Pancreas (tissue), 10 donors: ENCODE data around the gene KSR1. TPM values are rescaled to one million over a fixed set of nuclear protein-coding genes. Genes with fewer than 3 reads are reported as not detected.

ENCODE experiments used
- ATAC-seq, 4 donors: fragments of 200-7000 bp; cut with Tn5 transposase; one replicate each; pipeline versions ENCODE4 v1.8.0 to v1.9.1; 2020; ENCODE audit warnings: mild to moderate bottlenecking in 4 of 4, moderate library complexity in 4 of 4
- DNase-seq, 6 donors: peaks; one replicate each; pipeline ENCODE4 v3.0.0-alpha.2; 2020
- FAIRE-seq: peaks from 2 replicates; lab custom pipeline; 2012; peaks lifted over from hg19 to GRCh38; lab: Jason Lieb, UNC
- H3K27ac ChIP-seq, 4 donors: fragments of 200-600 bp; sonication (generic); 1 replicate in 3 of 4; 2 replicates in 1 of 4; pipeline versions ENCODE4 v1.5.0 to v1.8.0; 2020
- H3K27me3 ChIP-seq, 4 donors: fragments of 200-600 bp; one replicate each; pipeline ENCODE4 v1.8.0; 2021
- H3K36me3 ChIP-seq, 3 donors: fragments of 200-600 bp; sonication (generic) in 1 of 3; one replicate each; pipeline versions ENCODE4 v1.5.0 to v1.8.0; 2020 to 2021
- H3K4me1 ChIP-seq, 3 donors: fragments of 200-600 bp; one replicate each; pipeline ENCODE4 v1.8.0; 2021
- H3K4me3 ChIP-seq, 4 donors: fragments of 200-600 bp; sonication (generic) in 2 of 4; one replicate each; pipeline versions ENCODE4 v1.5.0 to v1.8.0; 2020 to 2021
- H3K9me3 ChIP-seq, 4 donors: fragments of 200-600 bp; one replicate each; pipeline ENCODE4 v1.8.0; 2021
- CTCF ChIP-seq, 4 donors: fragments of 200-600 bp; sonication (generic) in 3 of 4; IDR thresholded peaks; one replicate each; pipeline versions ENCODE4 v1.5.0 to v1.8.0; 2021; ENCODE audit warnings: antibody characterized with exemption in 4 of 4
- WGBS, 2 donors: extraction: QIAGEN DNeasy Blood & Tissue Kit; methylation state at CpG; one replicate each; pipeline ENCODE4 v1.1.7; 2013; 5-methylcytosine and 5-hydroxymethylcytosine counted together
- intact Hi-C, 3 donors: fragments of 100-400 bp; cut with DNase I; formaldehyde crosslinking; loops; one replicate each; pipeline versions ENCODE4 v1.11.1 to v1.14.2; 2022
- polyA plus RNA-seq, 2 donors: library from polyadenylated mRNA; stranded (reverse); fragments of 200-250 nt; gene quantifications; one replicate each; pipeline ENCODE4 v1.2.3, GENCODE V29; 2013
- total RNA-seq, 6 donors: library from RNA; stranded (reverse); fragmentation: NEBNext Ultra II Directional in 4 of 6; extraction: Animal tissue kit (Norgen Biotek cat#: 25700) in 4 of 6; gene quantifications; one replicate each; pipeline versions ENCODE4 v1.2.1 to v1.2.4, GENCODE V29; 2021 to 2023
- donor health status: healthy with polysubstance abuse.
- donor health status: DM: no; HTN: no; CAD: no; lungs with moderate emphysema.
- donor health status: DM: no; HTN: no; CAD: no.
- donor health status: control.
- donor health status: control.
- donor health status: Bipolar disorder and iron deficiency.
- donor health status: DM: yes; HTN: yes; CAD: no.
- donor health status: DM: no; HTN: no; CAD: no.
- donor health status: DM: no; HTN: no; CAD: no.
- donor health status: DM: yes; HTN: yes; CAD: no.

The KSR1 gene
- total and polyA plus RNA-seq, 8 donors, result 68.2 to 139 (median 103) TPM

DNA sequence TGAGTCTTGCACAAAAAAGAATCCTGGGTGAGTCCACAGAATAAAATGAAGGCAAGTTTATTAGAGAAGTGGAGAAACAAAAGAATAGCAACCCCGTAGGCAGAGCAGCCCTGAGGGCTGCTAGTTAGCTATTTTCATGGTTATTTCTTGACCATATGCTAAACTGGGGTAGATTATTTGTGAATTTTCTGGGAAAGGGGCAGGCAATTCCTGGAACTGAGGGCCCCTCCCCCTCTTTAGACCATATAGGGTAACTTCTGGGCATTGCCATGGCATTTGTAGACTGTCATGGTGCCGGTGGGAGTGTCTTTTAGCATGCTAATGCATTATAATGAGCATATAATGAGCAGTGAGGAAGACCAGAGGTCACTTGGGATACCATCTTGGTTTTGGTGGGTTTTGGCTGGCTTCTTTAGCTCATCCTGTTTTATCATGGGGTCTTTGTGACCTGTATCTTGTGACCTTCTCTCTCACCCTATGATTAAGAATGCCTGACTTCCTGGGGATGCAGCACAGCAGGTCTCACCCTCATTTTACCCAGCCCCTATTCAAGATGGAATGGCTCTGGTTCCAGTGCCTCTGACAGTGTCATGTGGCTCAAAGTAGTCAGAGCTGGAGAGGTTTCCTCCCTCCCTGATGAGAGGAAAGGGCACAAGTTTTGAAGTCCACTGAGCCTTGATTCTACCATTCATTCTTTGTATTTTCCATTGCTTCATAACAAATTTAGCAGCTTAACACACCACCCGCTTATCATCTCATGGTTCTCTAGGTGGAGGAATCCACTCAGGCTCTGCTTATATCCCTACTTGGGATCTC lies 119.1 kb downstream of the KSR1 start:
- peak overlapping the region in 2 of 4 donors; percentile 86 to 92 for H3K27ac ChIP-seq
- DNase-seq, result no peak

GRCh38 chr17:27575912-27576252 lies 119.6 kb downstream of the KSR1 start:
- no peak for ATAC-seq
- no peaks in the 10 kb centered on the region for H3K27me3 ChIP-seq
- no peak for FAIRE-seq
- H3K27ac ChIP-seq, result peak overlapping the region in 2 of 4 donors; percentile 86 to 92
- peaks cover 52 to 79% (median 54%) of the 10 kb centered on the region in 3 donors for H3K4me1 ChIP-seq
- H3K36me3 ChIP-seq, result peaks cover 0 to 3% (median 0%) of the 10 kb centered on the region in 3 donors
- TF ChIP-seq CTCF (IDR thresholded peaks at IDR 0.05), result no peak
- H3K4me3 ChIP-seq, result no peak overlapping the region
- intact Hi-C loops, result no loop called here
- WGBS, 2 donors, result 68 to 72% methylated on average over 2 of the region's 2 CpGs
- no peak for DNase-seq
- no peaks in the 10 kb centered on the region for H3K9me3 ChIP-seq

More for the DNA sequence above, 119.1 kb downstream of the KSR1 start:
- TF ChIP-seq CTCF (IDR thresholded peaks at IDR 0.05), result no peak
- Histone ChIP-seq H3K27me3 (no peaks in the 10 kb centered on the region), H3K9me3 (no peaks in the 10 kb centered on the region), H3K4me3 (no peak overlapping the region), H3K4me1 (peaks cover 55 to 83% (median 56%) of the 10 kb centered on the region in 3 donors), H3K36me3 (peaks cover 0 to 3% (median 0%) of the 10 kb centered on the region in 3 donors)
- ATAC-seq, result no peak
- WGBS, 2 donors, result 89 to 97% methylated on average over 3 of the region's 3 CpGs
- FAIRE-seq, result no peak
- intact Hi-C loops, result no loop called here

DNA sequence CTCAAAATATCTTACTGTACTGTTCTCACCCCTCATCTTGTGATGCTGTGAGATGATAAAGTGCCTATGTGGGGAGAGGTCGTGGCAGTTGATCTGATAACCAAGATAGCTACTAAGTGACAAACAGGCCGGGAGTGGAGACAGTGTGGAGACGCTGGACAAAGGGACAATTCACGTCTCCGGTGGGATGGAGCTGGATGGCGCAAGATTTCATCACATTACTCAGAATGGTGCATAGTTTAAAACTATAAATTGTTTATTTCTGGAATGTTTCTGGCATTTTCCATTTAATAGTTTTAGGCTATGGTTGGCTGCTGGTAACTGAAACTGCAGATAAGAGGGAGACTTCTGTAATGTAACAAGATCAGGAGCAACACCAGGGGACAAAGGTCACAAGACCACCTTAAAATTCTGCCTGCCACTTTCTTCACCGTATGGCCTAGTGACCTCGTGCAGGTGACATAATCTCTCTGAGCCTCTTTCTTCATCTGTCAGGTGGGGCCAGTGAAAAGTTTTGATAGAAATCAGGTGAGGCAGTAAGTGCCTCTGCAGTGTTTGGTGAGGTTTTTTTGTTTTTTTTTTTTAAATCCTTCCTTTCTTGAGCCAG lies 120.3 kb downstream of the KSR1 start:
- no peak overlapping the region for H3K4me3 ChIP-seq
- FAIRE-seq, result no peak
- H3K36me3 ChIP-seq, result peaks cover 0 to 3% (median 0%) of the 10 kb centered on the region in 3 donors
- H3K4me1 ChIP-seq, result peaks cover 51 to 73% (median 52%) of the 10 kb centered on the region in 3 donors
- H3K9me3 ChIP-seq, result no peaks in the 10 kb centered on the region
- DNase-seq, result no peak
- intact Hi-C loops, result no loop called here
- H3K27me3 ChIP-seq, result no peaks in the 10 kb centered on the region
- H3K27ac ChIP-seq, result peak overlapping the region; percentile 74 to 92 (median 88)
- TF ChIP-seq CTCF (IDR thresholded peaks at IDR 0.05), result no peak
- no peak for ATAC-seq
- 35 to 36% methylated on average over 8 of the region's 8 CpGs for WGBS, 2 donors

DNA sequence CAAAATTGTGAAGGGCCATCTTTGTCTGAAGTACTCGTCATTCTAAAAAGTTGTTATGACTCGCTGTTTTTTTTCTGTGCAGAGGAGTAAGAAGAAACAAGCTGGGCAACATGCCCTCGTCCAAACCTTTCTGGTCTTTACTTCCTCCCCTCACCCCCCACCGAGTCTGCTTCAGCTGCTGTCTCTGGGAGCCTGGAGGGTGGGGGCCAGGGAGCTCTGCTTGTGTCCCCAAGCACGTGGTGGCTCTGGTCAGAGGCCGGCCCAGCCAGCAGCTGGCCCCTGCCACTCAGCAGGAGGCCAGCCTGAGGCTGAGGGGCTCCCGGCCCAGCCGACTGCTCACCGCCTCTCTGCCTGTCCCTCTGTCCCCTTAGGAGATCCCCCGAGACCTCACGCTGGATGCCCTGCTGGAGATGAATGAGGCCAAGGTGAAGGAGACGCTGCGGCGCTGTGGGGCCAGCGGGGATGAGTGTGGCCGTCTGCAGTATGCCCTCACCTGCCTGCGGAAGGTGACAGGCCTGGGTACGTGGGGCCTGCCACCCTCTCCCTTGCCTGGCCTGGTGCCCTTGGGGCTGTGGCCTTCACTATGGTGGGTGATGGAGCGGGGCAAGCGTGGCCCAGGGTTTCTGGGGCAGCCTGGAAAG lies 121.0 kb downstream of the KSR1 start:
- intact Hi-C loops, result no loop called here
- DNase-seq, result peak; percentile 59 to 85 (median 70)
- Histone ChIP-seq H3K4me3 (no peak overlapping the region), H3K4me1 (peaks cover 49 to 68% (median 52%) of the 10 kb centered on the region in 3 donors), H3K36me3 (peaks cover 0 to 3% (median 0%) of the 10 kb centered on the region in 3 donors), H3K27ac (peak overlapping the region; percentile 74 to 92 (median 88)), H3K27me3 (no peaks in the 10 kb centered on the region), H3K9me3 (no peaks in the 10 kb centered on the region)
- WGBS, 2 donors, result 30 to 31% methylated on average over 15 to 20 of the region's 20 CpGs
- no peak for FAIRE-seq
- no peak for TF ChIP-seq CTCF (IDR thresholded peaks at IDR 0.05)
- peak; percentile 36 to 55 (median 52) for ATAC-seq
